GM12878 (cell line): ENCODE measurements around the gene DCAF6.

Experiments used
- EED ChIP-seq: sonication (generic); IDR thresholded peaks from 2 replicates; pipeline ENCODE4 v1.6.1; 2016; ENCODE audit warnings: antibody characterized with exemption, low read depth
- HDAC6 ChIP-seq: fragments of 200-600 bp; sonication (generic); IDR thresholded peaks from one replicate; pipeline ENCODE4 v1.8.0; 2017; ENCODE audit warnings: antibody characterized with exemption; ENCODE audit not compliant: unreplicated experiment
- POLR2AphosphoS5 ChIP-seq: IDR thresholded peaks from 2 replicates; pipeline ENCODE4 v1.6.1; 2011; ENCODE audit warnings: mild to moderate bottlenecking, low read length, inconsistent platforms
- RELA ChIP-seq: fragments of 450-650 bp; IDR thresholded peaks from 2 replicates; pipeline ENCODE4 v1.8.0; 2014; ENCODE audit warnings: borderline replicate concordance; ENCODE audit not compliant: partially characterized antibody
- ZSCAN29 ChIP-seq: fragments of 450-650 bp; IDR thresholded peaks from 2 replicates; pipeline ENCODE4 v1.6.1; 2017; ENCODE audit warnings: mild to moderate bottlenecking, moderate library complexity
- TF ChIP-seq, protein P1 (sequence below): IDR thresholded peaks from 2 replicates; pipeline ENCODE4 v1.6.1; 2012; ENCODE audit warnings: low read depth, low read length, improper control_type of control experiment
- TF ChIP-seq, protein P2 (sequence below): fragments of 150-350 bp; IDR thresholded peaks from 2 replicates; pipeline ENCODE4 v1.6.1; 2016; ENCODE audit warnings: low read depth, low read length

DNA sequence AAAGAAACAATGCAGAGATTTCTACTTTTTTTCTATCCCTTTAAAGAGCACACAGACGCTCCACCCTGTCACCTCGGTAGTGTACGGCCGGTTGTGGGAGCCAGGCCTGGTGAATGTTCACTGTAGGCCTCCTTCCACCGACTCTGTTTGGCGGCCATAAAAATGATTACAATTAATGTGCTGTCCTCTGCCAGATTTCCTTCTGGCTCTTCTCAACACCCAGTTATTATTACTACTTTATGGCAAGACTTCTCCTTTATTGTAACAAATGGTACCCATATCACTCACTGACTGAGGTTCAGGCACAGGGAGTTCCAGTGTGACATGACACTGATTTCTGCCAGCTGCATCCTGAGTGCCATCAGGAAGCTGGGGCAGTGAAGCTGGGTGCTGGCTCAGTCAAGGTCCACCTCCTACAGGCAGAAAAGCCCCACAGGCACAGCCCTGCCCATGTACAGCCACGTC lies 162.9 kb downstream of the DCAF6 start:
- TF ChIP-seq RELA (no peak), POLR2AphosphoS5 (no peak), EED (no peak), HDAC6 (no peak), ZSCAN29 (no peak)
- TF ChIP-seq, protein P1, sequence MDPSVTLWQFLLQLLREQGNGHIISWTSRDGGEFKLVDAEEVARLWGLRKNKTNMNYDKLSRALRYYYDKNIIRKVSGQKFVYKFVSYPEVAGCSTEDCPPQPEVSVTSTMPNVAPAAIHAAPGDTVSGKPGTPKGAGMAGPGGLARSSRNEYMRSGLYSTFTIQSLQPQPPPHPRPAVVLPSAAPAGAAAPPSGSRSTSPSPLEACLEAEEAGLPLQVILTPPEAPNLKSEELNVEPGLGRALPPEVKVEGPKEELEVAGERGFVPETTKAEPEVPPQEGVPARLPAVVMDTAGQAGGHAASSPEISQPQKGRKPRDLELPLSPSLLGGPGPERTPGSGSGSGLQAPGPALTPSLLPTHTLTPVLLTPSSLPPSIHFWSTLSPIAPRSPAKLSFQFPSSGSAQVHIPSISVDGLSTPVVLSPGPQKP, result no peak
- TF ChIP-seq, protein P2, sequence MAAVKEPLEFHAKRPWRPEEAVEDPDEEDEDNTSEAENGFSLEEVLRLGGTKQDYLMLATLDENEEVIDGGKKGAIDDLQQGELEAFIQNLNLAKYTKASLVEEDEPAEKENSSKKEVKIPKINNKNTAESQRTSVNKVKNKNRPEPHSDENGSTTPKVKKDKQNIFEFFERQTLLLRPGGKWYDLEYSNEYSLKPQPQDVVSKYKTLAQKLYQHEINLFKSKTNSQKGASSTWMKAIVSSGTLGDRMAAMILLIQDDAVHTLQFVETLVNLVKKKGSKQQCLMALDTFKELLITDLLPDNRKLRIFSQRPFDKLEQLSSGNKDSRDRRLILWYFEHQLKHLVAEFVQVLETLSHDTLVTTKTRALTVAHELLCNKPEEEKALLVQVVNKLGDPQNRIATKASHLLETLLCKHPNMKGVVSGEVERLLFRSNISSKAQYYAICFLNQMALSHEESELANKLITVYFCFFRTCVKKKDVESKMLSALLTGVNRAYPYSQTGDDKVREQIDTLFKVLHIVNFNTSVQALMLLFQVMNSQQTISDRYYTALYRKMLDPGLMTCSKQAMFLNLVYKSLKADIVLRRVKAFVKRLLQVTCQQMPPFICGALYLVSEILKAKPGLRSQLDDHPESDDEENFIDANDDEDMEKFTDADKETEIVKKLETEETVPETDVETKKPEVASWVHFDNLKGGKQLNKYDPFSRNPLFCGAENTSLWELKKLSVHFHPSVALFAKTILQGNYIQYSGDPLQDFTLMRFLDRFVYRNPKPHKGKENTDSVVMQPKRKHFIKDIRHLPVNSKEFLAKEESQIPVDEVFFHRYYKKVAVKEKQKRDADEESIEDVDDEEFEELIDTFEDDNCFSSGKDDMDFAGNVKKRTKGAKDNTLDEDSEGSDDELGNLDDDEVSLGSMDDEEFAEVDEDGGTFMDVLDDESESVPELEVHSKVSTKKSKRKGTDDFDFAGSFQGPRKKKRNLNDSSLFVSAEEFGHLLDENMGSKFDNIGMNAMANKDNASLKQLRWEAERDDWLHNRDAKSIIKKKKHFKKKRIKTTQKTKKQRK, result no peak
